Right lobe of liver (tissue), 6 donors: ENCODE data around the gene KCNIP3. TPM values are rescaled to one million over a fixed set of nuclear protein-coding genes. Genes with fewer than 3 reads are reported as not detected.
A peak's percentile ranks its signal among the peaks of the same experiment; 100 is the strongest.

Experiments
- ATAC-seq, 4 donors: fragments of 200-7000 bp; cut with Tn5 transposase; one replicate each; pipeline ENCODE4 v1.9.1; 2020; ENCODE audit warnings: mild to moderate bottlenecking in 4 of 4, moderate library complexity in 4 of 4
- DNase-seq, 3 donors: peaks; one replicate each; pipeline ENCODE4 v3.0.0-alpha.2; 2020
- H3K27ac ChIP-seq, 3 donors: fragments of 200-600 bp; one replicate each; pipeline ENCODE4 v1.8.0; 2022
- H3K27me3 ChIP-seq, 2 donors: fragments of 200-600 bp; one replicate each; pipeline ENCODE4 v1.8.0; 2022
- H3K36me3 ChIP-seq, 4 donors: fragments of 200-600 bp; sonication (generic) in 1 of 4; one replicate each; pipeline versions ENCODE4 v1.5.1 to v1.8.0; 2017 to 2022; ENCODE audit warnings: control low read depth in 1 of 4
- H3K4me1 ChIP-seq, 4 donors: fragments of 200-600 bp; sonication (generic) in 1 of 4; one replicate each; pipeline versions ENCODE4 v1.5.1 to v1.8.0; 2017 to 2022; ENCODE audit warnings: control low read depth in 1 of 4
- H3K4me3 ChIP-seq, 3 donors: fragments of 200-600 bp; one replicate each; pipeline ENCODE4 v1.8.0; 2022
- H3K9me3 ChIP-seq, 4 donors: fragments of 200-600 bp; sonication (generic) in 1 of 4; one replicate each; pipeline versions ENCODE4 v1.5.1 to v1.8.0; 2017 to 2022; ENCODE audit warnings: control low read depth in 1 of 4
- CTCF ChIP-seq, 4 donors: fragments of 200-600 bp in 3 of 4; fragments of 450-650 bp in 1 of 4; IDR thresholded peaks; one replicate each; pipeline versions ENCODE4 v1.5.1 to v1.8.0; 2016 to 2022; ENCODE audit warnings: antibody characterized with exemption in 4 of 4, mild to moderate bottlenecking in 2 of 4
- POLR2A ChIP-seq: fragments of 450-650 bp; IDR thresholded peaks from one replicate; pipeline ENCODE4 v1.6.1; 2017; ENCODE audit warnings: antibody characterized with exemption, mild to moderate bottlenecking
- WGBS: methylation state at CpG from one replicate; pipeline ENCODE4 v1.1.6; 2018; ENCODE audit warnings: low coverage, low lambda C conversion rate; ENCODE audit not compliant: insufficient coverage; ENCODE audit errors: missing lambda C conversion rate; 5-methylcytosine and 5-hydroxymethylcytosine counted together
- intact Hi-C, 2 donors: fragments of 100-400 bp; cut with DNase I; formaldehyde crosslinking; loops; one replicate each; pipeline versions ENCODE4 v1.11.2 to v1.14.1; 2022
- total RNA-seq, 6 experiments: library from RNA; depleted of rRNA in 2 of 6; stranded (reverse); fragments of >200 nt in 2 of 6; fragmentation: NEBNext Ultra II Directional in 3 of 6; extraction: Animal tissue kit (Norgen Biotek cat#: 25700) in 3 of 6; gene quantifications; one replicate each; pipeline versions ENCODE4 v1.1.0 to v1.2.4, GENCODE V29; 2016 to 2023
- donor health status: DM: no; HTN: yes; CAD: no.
- donor health status: DM: no; HTN: no; CAD: no.
- donor health status: DM: no; HTN: no; CAD: no.
- donor health status: DM: no; HTN: yes; CAD: no.
- donor health status: DM: no; HTN: yes; CAD: no.

KCNIP3 gene
- total RNA-seq, 6 experiments from 2014 or later = 0.46 to 3.3 (median 1.2) TPM

GRCh38 chr2:95343429-95344214, 46.5 kb downstream of the KCNIP3 start:
- no peaks in the 10 kb centered on the region for H3K36me3 ChIP-seq
- DNase-seq (peak in 2 of 3 donors; percentile 26 to 30), ATAC-seq (no peak)
- H3K27ac ChIP-seq = no peak overlapping the region
- H3K4me1 ChIP-seq = peaks cover 0 to 10% (median 0%) of the 10 kb centered on the region in 4 donors
- H3K4me3 ChIP-seq = no peak overlapping the region
- H3K9me3 ChIP-seq = no peaks in the 10 kb centered on the region
- WGBS = 88% methylated on average over 2 of the region's 7 CpGs
- no peak for TF ChIP-seq POLR2A
- no peak for TF ChIP-seq CTCF (IDR thresholded peaks at IDR 0.05)
- H3K27me3 ChIP-seq = no peaks in the 10 kb centered on the region
- intact Hi-C loops = no loop called here

GRCh38 chr2:95344215-95344583, 47.1 kb downstream of the KCNIP3 start:
- H3K27ac ChIP-seq = no peak overlapping the region
- no peaks in the 10 kb centered on the region for H3K36me3 ChIP-seq
- no peaks in the 10 kb centered on the region for H3K9me3 ChIP-seq
- peak in 2 of 3 donors; percentile 26 to 35 for DNase-seq
- WGBS = 71% methylated on average over 8 of the region's 12 CpGs
- TF ChIP-seq CTCF (IDR thresholded peaks at IDR 0.05) (no peak), POLR2A (no peak)
- no peak overlapping the region for H3K4me3 ChIP-seq
- peaks cover 0 to 10% (median 0%) of the 10 kb centered on the region in 4 donors for H3K4me1 ChIP-seq
- no peak for ATAC-seq
- intact Hi-C loops = no loop called here
- no peaks in the 10 kb centered on the region for H3K27me3 ChIP-seq

- no peaks in the 10 kb centered on the region for H3K9me3 ChIP-seq
- H3K4me1 ChIP-seq = peaks cover 0 to 10% (median 0%) of the 10 kb centered on the region in 4 donors
- H3K27ac ChIP-seq = no peak overlapping the region
- H3K36me3 ChIP-seq = no peaks in the 10 kb centered on the region
- no peak overlapping the region for H3K4me3 ChIP-seq
- no peaks in the 10 kb centered on the region for H3K27me3 ChIP-seq
- peak in 1 of 3 donors; percentile 14 for DNase-seq
- TF ChIP-seq CTCF (IDR thresholded peaks at IDR 0.05) (no peak), POLR2A (no peak)
- ATAC-seq = no peak
- no CpG with 5 or more reads among the region's 4 CpGs for WGBS
- intact Hi-C loops = no loop called here
Measured at GRCh38 chr2:95344656-95345055, 47.5 kb downstream of the KCNIP3 start.

GRCh38 chr2:95345081-95345562, 48.0 kb downstream of the KCNIP3 start:
- no peak overlapping the region for H3K27ac ChIP-seq
- peak overlapping the region in 2 of 3 donors; percentile 62 to 65 for H3K4me3 ChIP-seq
- H3K27me3 ChIP-seq = no peaks in the 10 kb centered on the region
- no peaks in the 10 kb centered on the region for H3K9me3 ChIP-seq
- no peaks in the 10 kb centered on the region for H3K36me3 ChIP-seq
- WGBS = 16% methylated on average over 6 of the region's 24 CpGs
- intact Hi-C loops = no loop called here
- no peak for DNase-seq
- peaks cover 0 to 10% (median 0%) of the 10 kb centered on the region in 4 donors for H3K4me1 ChIP-seq
- no peak for ATAC-seq
- TF ChIP-seq CTCF (IDR thresholded peaks at IDR 0.05) = no peak
- TF ChIP-seq POLR2A = no peak
